Measurements from ENCODE around the gene CHAMP1.

CHAMP1 gene

GRCh38 chr13:114315074-114315785 is 927 bp downstream of the CHAMP1 start:
- H3K27me3 ChIP-seq (replicated peaks; ENCODE audit: control insufficient read depth, insufficient read depth, low read length, poor library complexity, severe bottlenecking), result no peaks in the 10 kb centered on the region
- H3K9me3 ChIP-seq (ENCODE audit: control insufficient read depth, low read length), result no peaks in the 10 kb centered on the region
- no peaks in the 10 kb centered on the region for H3K36me3 ChIP-seq (ENCODE audit: control insufficient read depth, insufficient read depth, low read length)
- peak overlapping the region; percentile 60 for H3K4me3 ChIP-seq (ENCODE audit: insufficient read depth, low read depth, low read length, poor library complexity, severe bottlenecking)
- no peak for DNase-seq
- peaks cover 11% of the 10 kb centered on the region for H3K4me1 ChIP-seq (ENCODE audit: control insufficient read depth, insufficient read depth, low read length, poor library complexity, severe bottlenecking)
- peak overlapping the region; percentile 69 for H3K27ac ChIP-seq (ENCODE audit: insufficient read depth, low read length, poor library complexity, severe bottlenecking)

- H3K27ac ChIP-seq (ENCODE audit: insufficient read depth, low read length, poor library complexity, severe bottlenecking), result no peak overlapping the region
- DNase-seq, result no peak
- H3K36me3 ChIP-seq (ENCODE audit: control insufficient read depth, insufficient read depth, low read length), result peaks cover 19% of the 10 kb centered on the region
- no peaks in the 10 kb centered on the region for H3K27me3 ChIP-seq (replicated peaks; ENCODE audit: control insufficient read depth, insufficient read depth, low read length, poor library complexity, severe bottlenecking)
- H3K9me3 ChIP-seq (ENCODE audit: control insufficient read depth, low read length), result no peaks in the 10 kb centered on the region
- peaks cover 6% of the 10 kb centered on the region for H3K4me1 ChIP-seq (ENCODE audit: control insufficient read depth, insufficient read depth, low read length, poor library complexity, severe bottlenecking)
- H3K4me3 ChIP-seq (ENCODE audit: insufficient read depth, low read depth, low read length, poor library complexity, severe bottlenecking), result no peak overlapping the region
These were observed 4.3 kb downstream of the CHAMP1 start for GRCh38 chr13:114318624-114319023.

GRCh38 chr13:114319441-114319913 is 5.2 kb downstream of the CHAMP1 start:
- DNase-seq, result no peak
- Histone ChIP-seq H3K27ac (ENCODE audit: insufficient read depth, low read length, poor library complexity, severe bottlenecking) (no peak overlapping the region), H3K27me3 (replicated peaks; ENCODE audit: control insufficient read depth, insufficient read depth, low read length, poor library complexity, severe bottlenecking) (no peaks in the 10 kb centered on the region), H3K4me3 (ENCODE audit: insufficient read depth, low read depth, low read length, poor library complexity, severe bottlenecking) (no peak overlapping the region), H3K4me1 (ENCODE audit: control insufficient read depth, insufficient read depth, low read length, poor library complexity, severe bottlenecking) (peaks cover 6% of the 10 kb centered on the region), H3K9me3 (ENCODE audit: control insufficient read depth, low read length) (no peaks in the 10 kb centered on the region), H3K36me3 (ENCODE audit: control insufficient read depth, insufficient read depth, low read length) (peaks cover 26% of the 10 kb centered on the region)

GRCh38 chr13:114320065-114320464 is 5.8 kb downstream of the CHAMP1 start:
- H3K27ac ChIP-seq (ENCODE audit: insufficient read depth, low read length, poor library complexity, severe bottlenecking), result no peak overlapping the region
- H3K27me3 ChIP-seq (replicated peaks; ENCODE audit: control insufficient read depth, insufficient read depth, low read length, poor library complexity, severe bottlenecking), result no peaks in the 10 kb centered on the region
- H3K9me3 ChIP-seq (ENCODE audit: control insufficient read depth, low read length), result no peaks in the 10 kb centered on the region
- no peak overlapping the region for H3K4me3 ChIP-seq (ENCODE audit: insufficient read depth, low read depth, low read length, poor library complexity, severe bottlenecking)
- no peak for DNase-seq
- peaks cover 31% of the 10 kb centered on the region for H3K36me3 ChIP-seq (ENCODE audit: control insufficient read depth, insufficient read depth, low read length)
- peaks cover 6% of the 10 kb centered on the region for H3K4me1 ChIP-seq (ENCODE audit: control insufficient read depth, insufficient read depth, low read length, poor library complexity, severe bottlenecking)

DNA sequence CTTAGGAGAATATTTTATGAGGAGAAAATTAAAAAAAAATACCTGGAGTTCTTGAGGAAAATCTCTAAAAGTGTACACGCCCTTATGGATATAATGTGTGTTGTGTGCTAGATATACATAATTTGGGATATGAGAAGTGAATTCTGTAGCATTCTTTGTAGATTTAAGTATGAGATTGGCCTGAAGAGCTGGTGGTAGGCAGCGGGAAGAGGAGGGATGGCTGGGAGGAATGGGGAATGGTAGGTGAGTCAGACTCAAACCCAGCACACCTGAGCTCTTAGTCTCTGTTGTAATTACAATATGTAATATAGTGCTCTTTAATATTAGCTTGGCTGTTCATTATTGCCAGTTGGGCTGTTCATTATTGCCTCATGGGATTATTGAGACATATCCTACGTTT is 7.0 kb downstream of the CHAMP1 start:
- H3K9me3 ChIP-seq (ENCODE audit: control insufficient read depth, low read length), result no peaks in the 10 kb centered on the region
- no peaks in the 10 kb centered on the region for H3K27me3 ChIP-seq (replicated peaks; ENCODE audit: control insufficient read depth, insufficient read depth, low read length, poor library complexity, severe bottlenecking)
- H3K4me3 ChIP-seq (ENCODE audit: insufficient read depth, low read depth, low read length, poor library complexity, severe bottlenecking), result no peak overlapping the region
- no peak for DNase-seq
- H3K36me3 ChIP-seq (ENCODE audit: control insufficient read depth, insufficient read depth, low read length), result peaks cover 34% of the 10 kb centered on the region
- no peak overlapping the region for H3K27ac ChIP-seq (ENCODE audit: insufficient read depth, low read length, poor library complexity, severe bottlenecking)
- H3K4me1 ChIP-seq (ENCODE audit: control insufficient read depth, insufficient read depth, low read length, poor library complexity, severe bottlenecking), result no peaks in the 10 kb centered on the region

DNA sequence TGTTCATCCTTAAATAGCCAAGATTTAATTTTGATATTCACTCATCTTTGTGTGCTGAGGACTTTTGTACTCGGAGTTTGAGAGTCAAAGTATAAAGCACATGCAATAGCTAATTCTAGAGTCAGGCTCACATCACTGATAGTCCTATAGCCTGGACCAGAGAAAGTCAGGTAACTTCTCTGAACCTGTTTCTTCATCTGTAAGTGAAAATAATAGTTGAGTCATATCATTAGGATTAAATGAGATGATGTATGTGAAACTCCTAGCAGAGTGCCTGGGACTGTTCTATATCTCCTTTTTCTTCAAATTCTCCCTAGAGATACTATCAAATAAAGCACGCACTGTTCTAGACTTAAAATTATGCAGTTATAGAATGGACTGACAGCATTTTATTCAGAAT is 9.0 kb downstream of the CHAMP1 start:
- peaks cover 34% of the 10 kb centered on the region for H3K36me3 ChIP-seq (ENCODE audit: control insufficient read depth, insufficient read depth, low read length)
- no peaks in the 10 kb centered on the region for H3K4me1 ChIP-seq (ENCODE audit: control insufficient read depth, insufficient read depth, low read length, poor library complexity, severe bottlenecking)
- no peaks in the 10 kb centered on the region for H3K9me3 ChIP-seq (ENCODE audit: control insufficient read depth, low read length)
- H3K4me3 ChIP-seq (ENCODE audit: insufficient read depth, low read depth, low read length, poor library complexity, severe bottlenecking), result no peak overlapping the region
- no peak overlapping the region for H3K27ac ChIP-seq (ENCODE audit: insufficient read depth, low read length, poor library complexity, severe bottlenecking)
- no peaks in the 10 kb centered on the region for H3K27me3 ChIP-seq (replicated peaks; ENCODE audit: control insufficient read depth, insufficient read depth, low read length, poor library complexity, severe bottlenecking)
- no peak for DNase-seq

DNA sequence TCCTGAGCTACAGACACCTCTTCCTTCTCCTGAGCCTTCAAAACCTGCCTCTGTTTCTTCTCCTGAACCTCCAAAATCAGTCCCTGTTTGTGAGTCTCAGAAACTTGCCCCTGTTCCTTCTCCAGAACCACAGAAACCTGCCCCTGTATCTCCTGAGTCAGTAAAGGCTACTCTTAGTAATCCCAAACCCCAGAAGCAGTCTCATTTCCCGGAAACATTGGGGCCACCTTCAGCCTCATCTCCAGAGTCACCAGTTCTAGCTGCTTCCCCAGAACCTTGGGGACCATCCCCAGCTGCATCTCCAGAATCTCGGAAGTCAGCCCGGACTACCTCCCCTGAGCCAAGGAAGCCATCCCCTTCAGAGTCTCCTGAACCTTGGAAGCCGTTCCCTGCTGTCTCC is 10.0 kb downstream of the CHAMP1 start:
- no peaks in the 10 kb centered on the region for H3K4me1 ChIP-seq (ENCODE audit: control insufficient read depth, insufficient read depth, low read length, poor library complexity, severe bottlenecking)
- no peak for DNase-seq
- no peaks in the 10 kb centered on the region for H3K9me3 ChIP-seq (ENCODE audit: control insufficient read depth, low read length)
- no peak overlapping the region for H3K4me3 ChIP-seq (ENCODE audit: insufficient read depth, low read depth, low read length, poor library complexity, severe bottlenecking)
- H3K27me3 ChIP-seq (replicated peaks; ENCODE audit: control insufficient read depth, insufficient read depth, low read length, poor library complexity, severe bottlenecking), result no peaks in the 10 kb centered on the region
- no peak overlapping the region for H3K27ac ChIP-seq (ENCODE audit: insufficient read depth, low read length, poor library complexity, severe bottlenecking)
- peaks cover 34% of the 10 kb centered on the region for H3K36me3 ChIP-seq (ENCODE audit: control insufficient read depth, insufficient read depth, low read length)

DNA sequence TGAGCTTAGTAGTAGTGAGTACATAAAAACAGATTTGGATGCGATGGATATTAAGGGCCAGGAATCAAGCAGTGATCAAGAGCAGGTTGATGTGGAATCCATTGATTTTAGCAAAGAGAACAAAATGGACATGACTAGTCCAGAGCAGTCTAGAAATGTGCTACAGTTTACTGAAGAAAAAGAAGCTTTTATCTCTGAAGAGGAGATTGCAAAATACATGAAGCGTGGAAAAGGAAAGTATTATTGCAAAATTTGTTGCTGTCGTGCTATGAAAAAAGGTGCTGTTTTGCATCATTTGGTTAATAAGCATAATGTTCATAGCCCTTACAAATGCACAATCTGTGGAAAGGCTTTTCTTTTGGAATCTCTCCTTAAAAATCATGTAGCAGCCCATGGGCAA is 11.4 kb downstream of the CHAMP1 start:
- no peak overlapping the region for H3K4me3 ChIP-seq (ENCODE audit: insufficient read depth, low read depth, low read length, poor library complexity, severe bottlenecking)
- peaks cover 34% of the 10 kb centered on the region for H3K36me3 ChIP-seq (ENCODE audit: control insufficient read depth, insufficient read depth, low read length)
- no peaks in the 10 kb centered on the region for H3K27me3 ChIP-seq (replicated peaks; ENCODE audit: control insufficient read depth, insufficient read depth, low read length, poor library complexity, severe bottlenecking)
- H3K27ac ChIP-seq (ENCODE audit: insufficient read depth, low read length, poor library complexity, severe bottlenecking), result no peak overlapping the region
- H3K9me3 ChIP-seq (ENCODE audit: control insufficient read depth, low read length), result no peaks in the 10 kb centered on the region
- H3K4me1 ChIP-seq (ENCODE audit: control insufficient read depth, insufficient read depth, low read length, poor library complexity, severe bottlenecking), result no peaks in the 10 kb centered on the region
- no peak for DNase-seq

DNA sequence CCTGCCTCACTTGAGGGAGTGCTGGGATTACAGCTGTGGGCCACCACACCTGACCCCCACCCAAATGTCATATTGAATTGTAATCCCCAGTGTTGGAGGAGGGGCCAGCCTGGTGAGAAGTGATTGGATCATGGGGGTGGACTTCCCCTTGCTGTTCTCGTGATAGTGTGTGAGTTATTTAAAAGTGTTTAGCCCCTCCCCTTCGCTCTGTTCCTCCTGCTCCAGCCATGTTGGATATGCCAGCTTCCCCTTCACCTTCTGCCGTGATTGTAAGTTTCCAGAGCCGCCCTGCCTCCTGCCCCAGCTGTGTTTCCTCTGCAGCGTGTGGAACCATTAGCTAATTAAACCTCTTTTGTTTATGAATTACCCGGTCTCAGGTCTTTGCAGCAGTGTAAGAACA is 13.7 kb downstream of the CHAMP1 start:
- H3K4me3 ChIP-seq (ENCODE audit: insufficient read depth, low read depth, low read length, poor library complexity, severe bottlenecking), result no peak overlapping the region
- no peaks in the 10 kb centered on the region for H3K4me1 ChIP-seq (ENCODE audit: control insufficient read depth, insufficient read depth, low read length, poor library complexity, severe bottlenecking)
- no peaks in the 10 kb centered on the region for H3K9me3 ChIP-seq (ENCODE audit: control insufficient read depth, low read length)
- H3K27ac ChIP-seq (ENCODE audit: insufficient read depth, low read length, poor library complexity, severe bottlenecking), result no peak overlapping the region
- no peaks in the 10 kb centered on the region for H3K27me3 ChIP-seq (replicated peaks; ENCODE audit: control insufficient read depth, insufficient read depth, low read length, poor library complexity, severe bottlenecking)
- no peak for DNase-seq
- peaks cover 21% of the 10 kb centered on the region for H3K36me3 ChIP-seq (ENCODE audit: control insufficient read depth, insufficient read depth, low read length)

GRCh38 chr13:114328595-114328994 is 14.3 kb downstream of the CHAMP1 start:
- H3K9me3 ChIP-seq (ENCODE audit: control insufficient read depth, low read length), result no peaks in the 10 kb centered on the region
- H3K4me1 ChIP-seq (ENCODE audit: control insufficient read depth, insufficient read depth, low read length, poor library complexity, severe bottlenecking), result no peaks in the 10 kb centered on the region
- no peak overlapping the region for H3K27ac ChIP-seq (ENCODE audit: insufficient read depth, low read length, poor library complexity, severe bottlenecking)
- H3K4me3 ChIP-seq (ENCODE audit: insufficient read depth, low read depth, low read length, poor library complexity, severe bottlenecking), result no peak overlapping the region
- no peak for DNase-seq
- H3K36me3 ChIP-seq (ENCODE audit: control insufficient read depth, insufficient read depth, low read length), result peaks cover 15% of the 10 kb centered on the region
- H3K27me3 ChIP-seq (replicated peaks; ENCODE audit: control insufficient read depth, insufficient read depth, low read length, poor library complexity, severe bottlenecking), result no peaks in the 10 kb centered on the region

All from effector memory CD4-positive, alpha-beta T cell (primary cell).